ENCODE data around the gene CAMTA1.

DNA sequence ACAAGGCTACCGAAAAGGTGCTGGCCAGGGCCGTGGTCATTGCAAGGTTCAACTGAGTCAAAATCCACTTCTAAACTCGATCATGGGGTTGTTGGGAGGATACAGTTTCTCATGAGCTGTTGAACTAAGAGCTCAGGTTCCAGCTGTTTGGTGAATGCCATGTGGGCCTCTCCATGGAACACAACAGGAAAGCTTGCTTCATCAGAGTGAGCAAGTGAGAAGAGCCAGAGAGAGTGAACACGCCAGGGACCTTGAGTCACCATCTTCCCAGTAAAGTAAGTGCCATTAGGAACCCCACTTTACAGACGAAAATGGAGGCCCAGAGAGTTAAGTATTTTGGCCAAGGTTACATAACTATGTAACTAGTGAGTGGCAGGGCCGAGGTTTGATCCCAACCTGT lies 510.7 kb downstream of the CAMTA1 start:
- TF ChIP-seq, protein P1, sequence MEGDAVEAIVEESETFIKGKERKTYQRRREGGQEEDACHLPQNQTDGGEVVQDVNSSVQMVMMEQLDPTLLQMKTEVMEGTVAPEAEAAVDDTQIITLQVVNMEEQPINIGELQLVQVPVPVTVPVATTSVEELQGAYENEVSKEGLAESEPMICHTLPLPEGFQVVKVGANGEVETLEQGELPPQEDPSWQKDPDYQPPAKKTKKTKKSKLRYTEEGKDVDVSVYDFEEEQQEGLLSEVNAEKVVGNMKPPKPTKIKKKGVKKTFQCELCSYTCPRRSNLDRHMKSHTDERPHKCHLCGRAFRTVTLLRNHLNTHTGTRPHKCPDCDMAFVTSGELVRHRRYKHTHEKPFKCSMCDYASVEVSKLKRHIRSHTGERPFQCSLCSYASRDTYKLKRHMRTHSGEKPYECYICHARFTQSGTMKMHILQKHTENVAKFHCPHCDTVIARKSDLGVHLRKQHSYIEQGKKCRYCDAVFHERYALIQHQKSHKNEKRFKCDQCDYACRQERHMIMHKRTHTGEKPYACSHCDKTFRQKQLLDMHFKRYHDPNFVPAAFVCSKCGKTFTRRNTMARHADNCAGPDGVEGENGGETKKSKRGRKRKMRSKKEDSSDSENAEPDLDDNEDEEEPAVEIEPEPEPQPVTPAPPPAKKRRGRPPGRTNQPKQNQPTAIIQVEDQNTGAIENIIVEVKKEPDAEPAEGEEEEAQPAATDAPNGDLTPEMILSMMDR (tag by site-specific recombination; IDR thresholded peaks at IDR 0.05), result no peak
- no peak for TF ChIP-seq MZF1 (tag by site-specific recombination; IDR thresholded peaks at IDR 0.05; ENCODE audit: borderline replicate concordance)
- no peak for TF ChIP-seq ZBTB8A (tag by site-specific recombination; IDR thresholded peaks at IDR 0.05)
- no peak for TF ChIP-seq ZBTB48 (tag by site-specific recombination; IDR thresholded peaks at IDR 0.05)
- TF ChIP-seq, protein P2, sequence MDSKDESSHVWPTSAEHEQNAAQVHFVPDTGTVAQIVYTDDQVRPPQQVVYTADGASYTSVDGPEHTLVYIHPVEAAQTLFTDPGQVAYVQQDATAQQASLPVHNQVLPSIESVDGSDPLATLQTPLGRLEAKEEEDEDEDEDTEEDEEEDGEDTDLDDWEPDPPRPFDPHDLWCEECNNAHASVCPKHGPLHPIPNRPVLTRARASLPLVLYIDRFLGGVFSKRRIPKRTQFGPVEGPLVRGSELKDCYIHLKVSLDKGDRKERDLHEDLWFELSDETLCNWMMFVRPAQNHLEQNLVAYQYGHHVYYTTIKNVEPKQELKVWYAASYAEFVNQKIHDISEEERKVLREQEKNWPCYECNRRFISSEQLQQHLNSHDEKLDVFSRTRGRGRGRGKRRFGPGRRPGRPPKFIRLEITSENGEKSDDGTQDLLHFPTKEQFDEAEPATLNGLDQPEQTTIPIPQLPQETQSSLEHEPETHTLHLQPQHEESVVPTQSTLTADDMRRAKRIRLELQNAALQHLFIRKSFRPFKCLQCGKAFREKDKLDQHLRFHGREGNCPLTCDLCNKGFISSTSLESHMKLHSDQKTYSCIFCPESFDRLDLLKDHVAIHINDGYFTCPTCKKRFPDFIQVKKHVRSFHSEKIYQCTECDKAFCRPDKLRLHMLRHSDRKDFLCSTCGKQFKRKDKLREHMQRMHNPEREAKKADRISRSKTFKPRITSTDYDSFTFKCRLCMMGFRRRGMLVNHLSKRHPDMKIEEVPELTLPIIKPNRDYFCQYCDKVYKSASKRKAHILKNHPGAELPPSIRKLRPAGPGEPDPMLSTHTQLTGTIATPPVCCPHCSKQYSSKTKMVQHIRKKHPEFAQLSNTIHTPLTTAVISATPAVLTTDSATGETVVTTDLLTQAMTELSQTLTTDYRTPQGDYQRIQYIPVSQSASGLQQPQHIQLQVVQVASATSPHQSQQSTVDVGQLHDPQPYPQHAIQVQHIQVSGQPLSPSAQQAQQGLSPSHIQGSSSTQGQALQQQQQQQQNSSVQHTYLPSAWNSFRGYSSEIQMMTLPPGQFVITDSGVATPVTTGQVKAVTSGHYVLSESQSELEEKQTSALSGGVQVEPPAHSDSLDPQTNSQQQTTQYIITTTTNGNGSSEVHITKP (tag by site-specific recombination; IDR thresholded peaks at IDR 0.05), result no peak
- TF ChIP-seq ZNF10 (tag by site-specific recombination; IDR thresholded peaks at IDR 0.05), result no peak
- TF ChIP-seq, protein P3, sequence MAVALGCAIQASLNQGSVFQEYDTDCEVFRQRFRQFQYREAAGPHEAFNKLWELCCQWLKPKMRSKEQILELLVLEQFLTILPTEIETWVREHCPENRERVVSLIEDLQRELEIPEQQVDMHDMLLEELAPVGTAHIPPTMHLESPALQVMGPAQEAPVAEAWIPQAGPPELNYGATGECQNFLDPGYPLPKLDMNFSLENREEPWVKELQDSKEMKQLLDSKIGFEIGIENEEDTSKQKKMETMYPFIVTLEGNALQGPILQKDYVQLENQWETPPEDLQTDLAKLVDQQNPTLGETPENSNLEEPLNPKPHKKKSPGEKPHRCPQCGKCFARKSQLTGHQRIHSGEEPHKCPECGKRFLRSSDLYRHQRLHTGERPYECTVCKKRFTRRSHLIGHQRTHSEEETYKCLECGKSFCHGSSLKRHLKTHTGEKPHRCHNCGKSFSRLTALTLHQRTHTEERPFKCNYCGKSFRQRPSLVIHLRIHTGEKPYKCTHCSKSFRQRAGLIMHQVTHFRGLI (tag by site-specific recombination; IDR thresholded peaks at IDR 0.05), result no peak
- TF ChIP-seq ZNF548 (tag by site-specific recombination; IDR thresholded peaks at IDR 0.05), result no peak
- no peak for TF ChIP-seq ZNF501 (tag by site-specific recombination; IDR thresholded peaks at IDR 0.05)
- TF ChIP-seq, protein P4, sequence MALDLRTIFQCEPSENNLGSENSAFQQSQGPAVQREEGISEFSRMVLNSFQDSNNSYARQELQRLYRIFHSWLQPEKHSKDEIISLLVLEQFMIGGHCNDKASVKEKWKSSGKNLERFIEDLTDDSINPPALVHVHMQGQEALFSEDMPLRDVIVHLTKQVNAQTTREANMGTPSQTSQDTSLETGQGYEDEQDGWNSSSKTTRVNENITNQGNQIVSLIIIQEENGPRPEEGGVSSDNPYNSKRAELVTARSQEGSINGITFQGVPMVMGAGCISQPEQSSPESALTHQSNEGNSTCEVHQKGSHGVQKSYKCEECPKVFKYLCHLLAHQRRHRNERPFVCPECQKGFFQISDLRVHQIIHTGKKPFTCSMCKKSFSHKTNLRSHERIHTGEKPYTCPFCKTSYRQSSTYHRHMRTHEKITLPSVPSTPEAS (tag by site-specific recombination; IDR thresholded peaks at IDR 0.05), result no peak
- no peak for TF ChIP-seq ZNF274 (IDR thresholded peaks at IDR 0.05; ENCODE audit: low read length)
- no peak for TF ChIP-seq ZNF274 (tag by site-specific recombination; IDR thresholded peaks at IDR 0.05; ENCODE audit: borderline replicate concordance)
- no peak for TF ChIP-seq SETDB1 (IDR thresholded peaks at IDR 0.05; ENCODE audit: insufficient read length, low read length)

Data from HEK293 (cell line).